AG09309 (cell line): ENCODE results near the gene STUM.

Experiments
- DNase-seq: peaks from one replicate; pipeline ENCODE4 v3.0.0-alpha.2; 2010; ENCODE audit warnings: low read depth
- H3K4me3 ChIP-seq: 2 replicates; pipeline ENCODE4 v1.5.1; 2011; ENCODE audit warnings: mild to moderate bottlenecking, low read depth, low read length, moderate library complexity; ENCODE audit not compliant: control insufficient read depth
- TF ChIP-seq, protein P1 (sequence below): IDR thresholded peaks from 2 replicates; pipeline ENCODE4 v1.5.1; 2011; ENCODE audit warnings: mild to moderate bottlenecking, low read depth, low read length, inconsistent platforms; ENCODE audit not compliant: insufficient read depth, control insufficient read depth; ENCODE audit errors: missing control alignments

The STUM gene

DNA sequence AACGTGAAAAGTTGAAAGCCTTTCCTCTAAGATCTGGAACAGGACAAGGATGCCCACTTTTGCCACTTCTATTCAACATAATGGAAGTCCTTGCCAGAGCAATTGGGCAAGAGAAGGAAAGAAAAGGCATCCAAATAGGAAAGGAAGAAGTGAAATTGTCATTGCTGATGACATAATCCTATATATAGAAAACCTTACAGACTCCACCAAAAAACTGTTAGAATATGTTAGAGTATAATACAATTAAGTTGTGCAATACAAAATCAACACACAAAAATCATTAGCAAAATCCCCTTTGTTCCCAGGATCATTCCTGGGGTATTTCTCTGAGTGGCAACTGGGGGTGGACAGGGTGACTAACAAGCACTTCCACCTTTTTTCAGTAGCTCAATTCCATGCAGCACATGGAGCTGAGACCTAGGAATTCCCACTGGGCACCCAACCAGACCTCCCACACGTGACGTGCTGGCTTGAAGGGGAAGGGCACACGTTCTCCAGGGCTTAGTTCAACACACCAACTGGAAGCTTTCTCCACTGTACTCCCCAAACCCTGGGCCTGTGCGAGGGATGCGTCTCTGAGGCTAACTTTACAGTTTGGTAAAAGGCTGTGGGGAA is 9.6 kb downstream of the STUM start:
- TF ChIP-seq, protein P1, sequence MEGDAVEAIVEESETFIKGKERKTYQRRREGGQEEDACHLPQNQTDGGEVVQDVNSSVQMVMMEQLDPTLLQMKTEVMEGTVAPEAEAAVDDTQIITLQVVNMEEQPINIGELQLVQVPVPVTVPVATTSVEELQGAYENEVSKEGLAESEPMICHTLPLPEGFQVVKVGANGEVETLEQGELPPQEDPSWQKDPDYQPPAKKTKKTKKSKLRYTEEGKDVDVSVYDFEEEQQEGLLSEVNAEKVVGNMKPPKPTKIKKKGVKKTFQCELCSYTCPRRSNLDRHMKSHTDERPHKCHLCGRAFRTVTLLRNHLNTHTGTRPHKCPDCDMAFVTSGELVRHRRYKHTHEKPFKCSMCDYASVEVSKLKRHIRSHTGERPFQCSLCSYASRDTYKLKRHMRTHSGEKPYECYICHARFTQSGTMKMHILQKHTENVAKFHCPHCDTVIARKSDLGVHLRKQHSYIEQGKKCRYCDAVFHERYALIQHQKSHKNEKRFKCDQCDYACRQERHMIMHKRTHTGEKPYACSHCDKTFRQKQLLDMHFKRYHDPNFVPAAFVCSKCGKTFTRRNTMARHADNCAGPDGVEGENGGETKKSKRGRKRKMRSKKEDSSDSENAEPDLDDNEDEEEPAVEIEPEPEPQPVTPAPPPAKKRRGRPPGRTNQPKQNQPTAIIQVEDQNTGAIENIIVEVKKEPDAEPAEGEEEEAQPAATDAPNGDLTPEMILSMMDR = no peak
- DNase-seq = no peak
- no peak overlapping the region for H3K4me3 ChIP-seq

DNA sequence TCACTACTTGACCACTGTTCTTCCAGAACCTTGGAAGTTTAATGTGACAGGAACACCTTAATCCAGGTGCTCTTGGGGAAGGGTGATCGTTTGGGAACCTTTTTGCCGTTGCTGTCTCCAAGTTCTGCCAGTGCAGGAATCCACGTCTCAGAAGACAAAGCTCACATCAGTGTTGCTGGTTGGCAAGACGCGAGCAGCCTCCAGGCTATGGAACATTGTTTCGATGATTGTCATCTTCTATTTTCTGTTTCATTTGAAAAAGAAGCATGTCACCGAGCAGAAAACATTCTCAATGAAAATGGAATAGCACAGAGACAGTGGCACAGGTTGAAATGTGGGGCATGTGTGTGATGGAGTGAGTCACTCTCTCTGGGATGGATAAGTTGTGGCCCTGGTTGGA is 11.7 kb downstream of the STUM start:
- H3K4me3 ChIP-seq = no peak overlapping the region
- no peak for DNase-seq
- TF ChIP-seq, protein P1 = no peak

DNA sequence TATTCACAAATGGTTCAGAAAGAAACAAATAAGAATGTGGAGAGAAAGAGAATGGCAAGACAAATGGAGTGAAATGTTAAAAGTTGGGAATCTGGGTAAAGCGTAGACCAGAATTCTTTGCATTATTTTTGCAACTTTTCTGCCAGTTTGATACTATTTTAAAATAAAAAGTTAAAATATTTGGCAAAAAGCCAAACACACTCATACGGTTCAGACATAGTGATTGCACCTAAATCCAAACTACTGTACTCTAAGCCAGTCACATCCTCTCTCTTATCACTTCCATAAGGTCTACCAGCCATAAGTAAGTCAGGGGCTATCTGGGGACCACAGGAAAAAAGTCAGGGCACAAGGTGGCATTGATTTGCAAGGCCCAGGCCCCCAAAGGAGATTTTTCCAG is 14.4 kb downstream of the STUM start:
- TF ChIP-seq, protein P1 = no peak
- no peak for DNase-seq
- no peak overlapping the region for H3K4me3 ChIP-seq

DNA sequence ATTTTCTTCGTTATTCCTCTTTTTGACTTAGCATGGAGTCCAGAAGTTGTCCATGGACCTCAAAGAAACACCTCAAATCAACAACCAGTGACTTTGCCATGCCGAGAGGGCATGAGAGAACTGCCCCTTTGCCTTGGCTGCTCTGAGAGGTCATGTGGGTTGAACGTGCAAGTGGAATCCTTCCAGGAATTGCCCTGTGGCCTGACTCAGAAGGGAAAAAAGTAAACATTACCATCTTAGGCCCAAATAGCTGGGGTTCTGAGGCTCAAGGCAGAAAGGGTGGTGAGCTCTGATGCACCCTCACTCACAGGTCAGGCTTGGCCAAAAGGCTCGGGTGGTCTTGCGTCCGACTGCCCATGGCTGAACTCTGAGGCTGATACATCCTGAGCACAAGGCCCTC is 15.1 kb downstream of the STUM start:
- no peak for DNase-seq
- H3K4me3 ChIP-seq = no peak overlapping the region
- TF ChIP-seq, protein P1 = no peak

DNA sequence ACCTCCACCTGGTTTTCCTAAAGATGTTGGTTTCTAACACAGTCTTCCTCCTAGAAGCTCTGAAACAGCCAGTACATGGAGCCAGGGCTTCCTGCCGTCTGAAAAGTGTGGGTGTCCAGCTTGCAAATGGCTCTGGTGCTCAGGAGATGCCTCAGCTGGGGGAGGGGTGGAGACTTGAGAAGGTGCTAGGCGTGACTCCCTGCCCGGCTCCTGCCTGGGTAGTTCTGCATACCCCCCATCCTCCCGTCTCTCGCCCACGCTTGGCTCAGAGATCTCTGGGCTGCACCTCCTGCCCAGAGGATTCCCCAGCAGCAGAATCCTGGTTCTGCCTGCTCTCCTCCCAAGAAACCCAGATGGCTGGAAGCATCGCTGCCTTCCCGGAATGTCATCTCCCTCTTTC is 16.9 kb downstream of the STUM start:
- H3K4me3 ChIP-seq = no peak overlapping the region
- no peak for DNase-seq
- TF ChIP-seq, protein P1 = no peak

DNA sequence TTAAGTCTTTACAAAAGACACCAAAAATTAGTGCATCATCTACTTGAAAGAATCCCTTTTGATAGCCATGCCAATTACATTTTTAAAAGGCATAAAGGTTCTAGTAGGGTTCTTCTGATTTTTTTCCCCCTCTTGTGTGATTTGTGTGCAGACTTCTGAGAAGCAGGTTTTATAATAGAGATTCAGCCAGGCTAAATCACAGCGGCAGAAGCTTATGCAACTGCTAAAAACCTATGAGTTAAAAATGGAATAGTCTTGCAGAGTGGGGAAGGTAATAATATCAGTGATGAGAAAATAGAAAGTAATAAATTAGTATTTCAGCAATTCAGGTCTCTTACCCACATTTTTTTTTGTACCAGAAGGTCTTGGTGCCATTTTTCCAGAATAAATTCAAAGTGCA is 17.7 kb downstream of the STUM start:
- no peak for DNase-seq
- TF ChIP-seq, protein P1 = no peak
- H3K4me3 ChIP-seq = no peak overlapping the region

DNA sequence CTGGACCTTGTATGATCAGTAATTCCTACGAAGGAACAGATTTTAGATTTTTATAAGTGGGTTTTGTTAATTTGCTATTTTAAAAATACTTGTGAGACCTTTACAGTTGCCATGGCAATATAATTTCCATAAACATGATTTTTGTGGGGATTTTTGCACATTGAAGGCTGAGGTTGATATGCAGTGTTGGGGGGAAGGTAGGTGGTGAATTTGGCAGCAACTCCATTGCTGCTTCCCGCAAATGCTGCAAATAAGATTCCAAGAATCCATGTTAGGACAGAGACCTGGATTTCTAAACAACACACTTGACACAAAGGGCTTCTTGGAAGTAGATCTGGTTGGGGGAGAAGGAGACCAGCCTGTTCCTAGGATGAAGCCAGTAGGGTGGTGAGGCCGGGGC is 18.2 kb downstream of the STUM start:
- DNase-seq = no peak
- TF ChIP-seq, protein P1 = no peak

More for the DNA sequence above, 18.2 kb downstream of the STUM start:
- no peak overlapping the region for H3K4me3 ChIP-seq
